ENCODE data around the gene CCDC57.

GRCh38 chr17:82121246-82121645 is 91.4 kb downstream of the CCDC57 start:
- TF ChIP-seq POLR2AphosphoS5 (IDR thresholded peaks at IDR 0.05) (no peak), EP300 (IDR thresholded peaks at IDR 0.05; ENCODE audit: low read depth) (no peak), POLR2A (IDR thresholded peaks at IDR 0.05) (no peak)
- TF ChIP-seq, protein P1, sequence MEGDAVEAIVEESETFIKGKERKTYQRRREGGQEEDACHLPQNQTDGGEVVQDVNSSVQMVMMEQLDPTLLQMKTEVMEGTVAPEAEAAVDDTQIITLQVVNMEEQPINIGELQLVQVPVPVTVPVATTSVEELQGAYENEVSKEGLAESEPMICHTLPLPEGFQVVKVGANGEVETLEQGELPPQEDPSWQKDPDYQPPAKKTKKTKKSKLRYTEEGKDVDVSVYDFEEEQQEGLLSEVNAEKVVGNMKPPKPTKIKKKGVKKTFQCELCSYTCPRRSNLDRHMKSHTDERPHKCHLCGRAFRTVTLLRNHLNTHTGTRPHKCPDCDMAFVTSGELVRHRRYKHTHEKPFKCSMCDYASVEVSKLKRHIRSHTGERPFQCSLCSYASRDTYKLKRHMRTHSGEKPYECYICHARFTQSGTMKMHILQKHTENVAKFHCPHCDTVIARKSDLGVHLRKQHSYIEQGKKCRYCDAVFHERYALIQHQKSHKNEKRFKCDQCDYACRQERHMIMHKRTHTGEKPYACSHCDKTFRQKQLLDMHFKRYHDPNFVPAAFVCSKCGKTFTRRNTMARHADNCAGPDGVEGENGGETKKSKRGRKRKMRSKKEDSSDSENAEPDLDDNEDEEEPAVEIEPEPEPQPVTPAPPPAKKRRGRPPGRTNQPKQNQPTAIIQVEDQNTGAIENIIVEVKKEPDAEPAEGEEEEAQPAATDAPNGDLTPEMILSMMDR (IDR thresholded peaks at IDR 0.05), result no peak

Measured in transverse colon (tissue), 4 donors.